HG03175 (cell line): ENCODE results near the gene CFAP97D2.
"Not testable (repeated sequence)": the region's sequence is repeated elsewhere in the genome, so short reads cannot be mapped to it uniquely, and the experiment has no call there.

Source experiments
- ATAC-seq: cut with Tn5 transposase; IDR thresholded peaks from one replicate; pipeline ENCODE4 v1.9.1; 2021; ENCODE audit warnings: mild to moderate bottlenecking, moderate library complexity; ENCODE audit not compliant: unreplicated experiment

Gene CFAP97D2

GRCh38 chr13:114155926-114156883 lies 22.9 kb upstream of the CFAP97D2 start:
- ATAC-seq, result no peak

DNA sequence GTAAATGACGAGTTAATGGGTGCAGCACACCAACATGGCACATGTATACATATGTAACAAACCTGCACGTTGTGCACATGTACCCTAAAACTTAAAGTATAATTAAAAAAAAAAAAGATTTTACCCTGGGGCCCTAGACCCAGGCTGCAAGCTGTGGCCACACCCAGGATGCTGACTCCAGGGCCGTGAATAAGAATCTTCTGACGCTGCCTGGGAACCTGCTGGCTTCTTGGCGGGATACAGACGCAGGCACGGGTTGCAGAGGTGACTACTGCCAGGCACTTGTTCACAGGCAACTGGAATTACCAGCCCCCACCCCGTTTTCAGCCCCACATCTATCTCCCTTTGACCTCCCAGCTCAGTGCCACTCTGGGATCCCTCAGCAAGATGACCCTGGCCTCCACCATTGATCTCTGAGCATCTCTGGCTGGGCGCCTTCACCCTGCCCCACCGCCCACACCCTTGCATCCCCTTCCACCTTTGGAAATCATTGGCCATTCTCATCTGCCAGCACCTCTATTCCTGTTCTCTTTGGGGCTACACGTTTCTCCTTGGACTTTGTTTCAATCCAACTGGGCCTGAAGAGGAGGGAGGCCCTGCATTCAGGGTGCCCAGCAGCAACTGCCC lies 21.1 kb upstream of the CFAP97D2 start:
- no peak for ATAC-seq

- ATAC-seq, result not testable (repeated sequence)
These were observed 20.0 kb upstream of the CFAP97D2 start for GRCh38 chr13:114158869-114159666.

GRCh38 chr13:114161028-114161556 lies 18.0 kb upstream of the CFAP97D2 start:
- no peak for ATAC-seq

- ATAC-seq, result no peak
These were observed 17.2 kb upstream of the CFAP97D2 start for GRCh38 chr13:114161644-114162532.

GRCh38 chr13:114162533-114162922 lies 16.5 kb upstream of the CFAP97D2 start:
- ATAC-seq, result no peak

- no peak for ATAC-seq
These were observed 15.0 kb upstream of the CFAP97D2 start for GRCh38 chr13:114164053-114164452.

DNA sequence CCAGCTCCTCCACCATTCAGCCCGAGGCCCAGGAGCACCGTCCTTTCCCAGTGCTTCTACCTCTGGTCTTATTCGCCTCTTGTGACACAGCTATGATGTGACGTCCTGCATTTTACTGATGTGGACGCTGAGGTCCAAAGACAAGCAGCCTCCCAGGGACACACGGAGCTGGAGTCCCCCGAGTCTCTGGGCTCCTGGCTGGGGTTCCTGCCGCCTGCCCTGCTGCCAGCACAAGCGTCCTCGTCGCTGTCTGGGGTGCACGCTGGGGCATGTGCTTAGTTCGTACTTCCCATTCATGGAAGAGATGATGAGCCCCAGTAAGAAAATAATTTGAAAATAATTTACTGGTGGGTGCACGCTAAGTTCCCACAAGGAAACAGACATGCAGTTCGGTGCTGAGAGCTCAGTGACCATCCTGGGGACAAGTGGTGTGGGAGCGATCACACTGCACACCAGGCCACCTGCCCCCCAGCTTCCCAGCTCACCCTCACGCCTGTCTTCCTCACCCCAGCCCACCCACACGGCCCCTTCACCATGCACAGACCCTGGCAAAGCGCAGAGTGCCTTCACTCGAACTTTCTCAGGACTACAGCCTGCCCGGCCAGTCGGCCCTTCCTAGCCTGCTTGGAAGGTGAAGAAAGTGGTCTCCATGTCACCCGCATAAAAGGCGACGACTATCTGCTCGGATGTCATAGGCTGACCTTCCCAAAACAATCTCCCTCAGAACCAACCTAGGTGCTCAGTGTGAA lies 14.2 kb upstream of the CFAP97D2 start:
- no peak for ATAC-seq

GRCh38 chr13:114166381-114167131 lies 12.5 kb upstream of the CFAP97D2 start:
- ATAC-seq, result no peak

GRCh38 chr13:114167426-114167825 lies 11.6 kb upstream of the CFAP97D2 start:
- no peak for ATAC-seq

GRCh38 chr13:114167885-114168284 lies 11.2 kb upstream of the CFAP97D2 start:
- ATAC-seq, result no peak

DNA sequence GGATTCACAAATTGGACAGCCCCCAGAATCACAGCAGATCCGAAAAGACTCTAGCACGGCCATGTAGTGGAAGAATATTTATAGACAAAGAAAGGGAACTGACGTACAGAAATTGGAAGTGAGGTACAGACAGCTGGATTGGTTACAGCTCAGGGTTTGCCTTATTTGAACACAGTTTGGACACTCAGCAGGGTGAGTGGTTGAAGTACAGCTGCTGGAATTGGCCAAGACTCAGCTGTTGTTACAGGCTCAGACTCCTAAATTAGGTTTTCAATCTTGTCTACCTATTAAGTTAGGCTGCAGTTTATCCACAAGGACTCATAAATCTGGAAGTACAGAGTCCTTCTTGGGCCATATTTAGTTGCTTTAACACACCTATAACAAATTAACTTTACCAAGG lies 5.8 kb upstream of the CFAP97D2 start:
- no peak for ATAC-seq

- no peak for ATAC-seq
These were observed 5.3 kb upstream of the CFAP97D2 start for GRCh38 chr13:114173745-114174144.

DNA sequence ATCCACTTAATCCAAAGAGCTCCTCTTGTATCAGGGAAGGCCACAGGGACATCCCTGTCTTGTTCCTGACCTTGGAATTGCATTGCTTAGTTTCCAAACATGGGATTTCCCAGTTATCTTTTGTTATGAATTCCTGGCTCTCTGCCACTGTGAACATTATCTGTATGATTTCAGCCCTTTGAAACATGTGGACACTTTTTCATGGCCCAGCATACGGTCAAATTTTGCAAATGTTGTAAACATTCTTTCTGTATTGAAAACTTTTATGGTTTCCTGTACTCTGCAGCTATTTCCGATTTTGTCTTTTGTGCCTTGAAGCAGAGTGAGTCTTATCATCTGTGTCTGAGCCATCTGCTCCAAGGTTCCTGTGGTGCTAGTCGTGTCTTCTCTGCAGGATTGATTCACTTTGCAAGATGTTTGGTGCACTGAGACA lies 4.5 kb upstream of the CFAP97D2 start:
- ATAC-seq, result no peak

GRCh38 chr13:114176359-114176902 lies 2.6 kb upstream of the CFAP97D2 start:
- not testable (repeated sequence) for ATAC-seq

- no peak for ATAC-seq
These were observed 1.6 kb upstream of the CFAP97D2 start for GRCh38 chr13:114177245-114178010.

DNA sequence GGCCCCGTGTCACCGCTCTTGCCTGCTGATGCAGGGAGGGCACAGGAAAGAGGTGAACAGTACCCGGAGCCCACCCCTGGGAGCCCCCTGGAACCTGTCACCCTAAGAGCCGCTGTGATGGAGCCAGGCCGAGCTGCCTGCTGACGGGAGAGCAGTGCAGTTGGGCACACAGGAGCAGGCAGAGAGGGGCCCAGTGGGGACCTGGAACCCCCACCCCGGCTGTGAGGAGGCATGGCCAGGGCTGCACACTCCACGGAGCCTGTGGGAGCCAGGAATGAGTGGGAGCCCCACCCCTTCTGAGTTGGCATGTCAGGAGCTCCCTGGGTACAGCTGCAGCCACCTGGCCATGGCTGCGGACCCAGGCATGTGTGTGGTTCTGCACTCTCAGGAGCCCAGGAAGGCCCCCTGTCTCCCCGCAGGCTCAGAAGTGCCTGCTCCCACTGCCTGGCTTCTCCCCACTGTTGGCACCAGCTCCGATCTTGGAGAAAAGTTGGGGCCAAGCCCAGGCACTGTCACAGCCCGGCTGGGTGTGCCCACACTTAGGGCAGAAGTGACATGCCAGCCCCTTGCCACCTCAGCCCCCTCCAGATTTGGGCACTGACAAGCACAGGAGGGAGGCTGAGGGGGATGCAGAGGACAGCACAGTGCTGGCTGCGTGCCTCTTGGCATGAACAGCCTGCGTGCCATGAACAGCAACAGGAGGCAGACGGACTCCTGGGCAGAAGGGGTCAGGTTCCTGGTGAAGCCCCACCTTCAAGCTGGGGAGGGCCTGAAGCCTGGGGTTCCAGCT lies 6.3 kb downstream of the CFAP97D2 start:
- ATAC-seq, result no peak
